Heart left ventricle (tissue), 16 donors: ENCODE data around the gene EP400. TPM values are rescaled to one million over a fixed set of nuclear protein-coding genes. Genes with fewer than 3 reads are reported as not detected.

ENCODE experiments used
- ATAC-seq, 4 donors: fragments of 200-7000 bp; cut with Tn5 transposase; one replicate each; pipeline ENCODE4 v1.9.1; 2020 to 2022; ENCODE audit warnings: moderate library complexity in 4 of 4, mild to moderate bottlenecking in 3 of 4, moderate number of reproducible peaks in 1 of 4
- DNase-seq, 5 donors: peaks; one replicate each; pipeline ENCODE4 v3.0.0-alpha.2; 2020
- H3K27ac ChIP-seq, 12 donors: fragments of 200-600 bp; sonication (generic) in 4 of 12; one replicate each; pipeline versions ENCODE4 v1.5.0 to v1.8.0; 2016 to 2022; ENCODE audit warnings: mild to moderate bottlenecking in 2 of 12
- H3K27me3 ChIP-seq, 9 donors: fragments of 200-600 bp; sonication (generic) in 2 of 9; one replicate each; pipeline versions ENCODE4 v1.5.1 to v1.8.0; 2016 to 2022; ENCODE audit warnings: mild to moderate bottlenecking in 3 of 9
- H3K36me3 ChIP-seq, 9 donors: fragments of 200-600 bp; sonication (generic) in 2 of 9; one replicate each; pipeline versions ENCODE4 v1.5.0 to v1.8.0; 2018 to 2022; ENCODE audit warnings: mild to moderate bottlenecking in 2 of 9
- H3K4me1 ChIP-seq, 12 donors: fragments of 200-600 bp; sonication (generic) in 4 of 12; one replicate each; pipeline versions ENCODE4 v1.5.0 to v1.8.0; 2016 to 2022; ENCODE audit warnings: mild to moderate bottlenecking in 3 of 12
- H3K4me3 ChIP-seq, 12 donors: fragments of 200-600 bp; sonication (generic) in 4 of 12; one replicate each; pipeline versions ENCODE4 v1.5.0 to v1.8.0; 2017 to 2022; ENCODE audit warnings: mild to moderate bottlenecking in 9 of 12, moderate library complexity in 4 of 12
- H3K9me3 ChIP-seq, 12 donors: fragments of 200-600 bp; sonication (generic) in 4 of 12; one replicate each; pipeline versions ENCODE4 v1.5.0 to v1.8.0; 2016 to 2022; ENCODE audit warnings: mild to moderate bottlenecking in 1 of 12
- CTCF ChIP-seq, 12 donors: fragments of 200-600 bp; sonication (generic) in 4 of 12; IDR thresholded peaks; one replicate each; pipeline versions ENCODE4 v1.5.0 to v1.8.0; 2018 to 2022; ENCODE audit warnings: antibody characterized with exemption in 12 of 12, mild to moderate bottlenecking in 5 of 12
- POLR2A ChIP-seq, 2 donors: fragments of 450-650 bp; IDR thresholded peaks; one replicate each; pipeline ENCODE4 v1.6.1; 2017; ENCODE audit warnings: antibody characterized with exemption in 2 of 2, mild to moderate bottlenecking in 2 of 2, moderate library complexity in 2 of 2
- WGBS, 4 donors: extraction: QIAGEN DNeasy Blood & Tissue Kit in 2 of 4; methylation state at CpG; one replicate each; pipeline versions ENCODE4 v1.1.5 to v1.1.7; 2013 to 2018; 5-methylcytosine and 5-hydroxymethylcytosine counted together
- intact Hi-C, 10 donors: fragments of 100-400 bp; cut with DNase I; formaldehyde crosslinking; loops; one replicate each; pipeline versions ENCODE4 v1.11.1 to v1.14.2; 2022
- polyA plus RNA-seq, 2 donors: library from polyadenylated mRNA; stranded (reverse); fragments of 200-250 nt; gene quantifications; one replicate each; pipeline ENCODE4 v1.2.3, GENCODE V29; 2013
- total RNA-seq, 9 donors: library from RNA; depleted of rRNA in 2 of 9; stranded (reverse); fragments of >200 nt in 2 of 9; fragmentation: NEBNext Ultra II Directional in 3 of 9; extraction: Animal tissue kit (Norgen Biotek cat#: 25700) in 3 of 9; gene quantifications; one replicate each; pipeline versions ENCODE4 v1.1.0 to v1.2.4, GENCODE V29; 2016 to 2023
- donor health status: ischemic (EF 13 %, LVEDD 7.1; RV severe dilation, severe dysfunction).
- donor health status: healthy with polysubstance abuse.
- donor health status: DM: no; HTN: yes; CAD: no.
- donor health status: DM: no; HTN: no; CAD: no.
- donor health status: ischemic (EF 25% LVEDD 6.9; RV normal size, moderate dysfunction).
- donor health status: ischemic (EF 25% LVEDD 5.7; RV mildly dilated, moderate dysfunction).
- donor health status: healthy.
- donor health status: DM: yes; HTN: yes; CAD: no.
- donor health status: ischemic (EF 35%, LVEDD 5.7; RV mildly dilated, moderate dysfunction).
- donor health status: nonischemic (EF 11% LVEDD 7.7; RV severe dilation, severe dysfunction).
- donor health status: DM: yes; HTN: yes; CAD: no.
- donor health status: PGD.
- donor health status: ischemic (EF 29% LVEDD 5.4; RV normal size, mild dysfunction).
- donor health status: nonischemic (EF 23%, LVEDD 6.1; RV moderate dilation, normal function).

EP400 gene
- total and polyA plus RNA-seq, 11 donors, result 9.8 to 27.8 (median 13.5) TPM

- ATAC-seq (peak; percentile 39 to 79 (median 66)), DNase-seq (peak; percentile 70 to 80 (median 76))
- 38 to 48% (median 42%) methylated on average over 27 to 30 of the region's 30 CpGs for WGBS, 4 donors
- H3K27ac ChIP-seq, result peak overlapping the region; percentile 10 to 83 (median 74)
- no peaks in the 10 kb centered on the region for H3K27me3 ChIP-seq
- TF ChIP-seq POLR2A (IDR thresholded peaks at IDR 0.05) (no peak), CTCF (IDR thresholded peaks at IDR 0.05) (peak in 1 of 12 donors; percentile 12)
- peaks cover 0 to 33% (median 4%) of the 10 kb centered on the region in 9 donors for H3K36me3 ChIP-seq
- no peaks in the 10 kb centered on the region for H3K9me3 ChIP-seq
- intact Hi-C loops, result no loop called here
- peaks cover 23 to 90% (median 59%) of the 10 kb centered on the region in 12 donors for H3K4me1 ChIP-seq
- H3K4me3 ChIP-seq, result peak overlapping the region in 6 of 12 donors; percentile 6 to 20 (median 14)
These were observed 48.1 kb upstream of the EP400 start for GRCh38 chr12:131901431-131902331.

GRCh38 chr12:131902332-131903241 lies 47.2 kb upstream of the EP400 start:
- H3K27ac ChIP-seq, result peak overlapping the region; percentile 34 to 83 (median 74)
- H3K4me3 ChIP-seq, result peak overlapping the region in 4 of 12 donors; percentile 6 to 20 (median 12)
- peaks cover 23 to 83% (median 50%) of the 10 kb centered on the region in 12 donors for H3K4me1 ChIP-seq
- H3K36me3 ChIP-seq, result peaks cover 0 to 33% (median 12%) of the 10 kb centered on the region in 9 donors
- TF ChIP-seq POLR2A (IDR thresholded peaks at IDR 0.05), result no peak
- no peak for TF ChIP-seq CTCF (IDR thresholded peaks at IDR 0.05)
- intact Hi-C loops, result no loop called here
- no peaks in the 10 kb centered on the region for H3K27me3 ChIP-seq
- 58 to 75% (median 64%) methylated on average over 14 to 25 of the region's 25 CpGs for WGBS, 4 donors
- ATAC-seq (peak in 2 of 4 donors; percentile 3 to 9), DNase-seq (peak in 1 of 5 donors; percentile 35)
- H3K9me3 ChIP-seq, result no peaks in the 10 kb centered on the region

- Histone ChIP-seq H3K4me1 (peaks cover 23 to 74% (median 47%) of the 10 kb centered on the region in 12 donors), H3K9me3 (no peaks in the 10 kb centered on the region), H3K27me3 (no peaks in the 10 kb centered on the region), H3K4me3 (no peak overlapping the region), H3K36me3 (peaks cover 0 to 32% (median 18%) of the 10 kb centered on the region in 9 donors), H3K27ac (peak overlapping the region in 8 of 12 donors; percentile 54 to 83 (median 78))
- 73 to 82% (median 77%) methylated on average over 12 to 13 of the region's 13 CpGs for WGBS, 4 donors
- no peak for DNase-seq
- TF ChIP-seq CTCF (IDR thresholded peaks at IDR 0.05) (no peak), POLR2A (IDR thresholded peaks at IDR 0.05) (no peak)
- ATAC-seq, result no peak
- intact Hi-C loops, result loop anchor here in 1 of 10 donors (2.0 kb wide), 1 partner anchor 19 kb away; no protein-coding TSS in a partner anchor
These were observed 46.2 kb upstream of the EP400 start for GRCh38 chr12:131903270-131904255.
